GM21390 (cell line): ENCODE data around the gene BFSP2.
"Not testable (repeated sequence)": the region's sequence is repeated elsewhere in the genome, so short reads cannot be mapped to it uniquely, and the experiment has no call there.

Experiments used
- ATAC-seq: cut with Tn5 transposase; IDR thresholded peaks from one replicate; pipeline ENCODE4 v1.9.1; 2021; ENCODE audit not compliant: unreplicated experiment

The BFSP2 gene

DNA sequence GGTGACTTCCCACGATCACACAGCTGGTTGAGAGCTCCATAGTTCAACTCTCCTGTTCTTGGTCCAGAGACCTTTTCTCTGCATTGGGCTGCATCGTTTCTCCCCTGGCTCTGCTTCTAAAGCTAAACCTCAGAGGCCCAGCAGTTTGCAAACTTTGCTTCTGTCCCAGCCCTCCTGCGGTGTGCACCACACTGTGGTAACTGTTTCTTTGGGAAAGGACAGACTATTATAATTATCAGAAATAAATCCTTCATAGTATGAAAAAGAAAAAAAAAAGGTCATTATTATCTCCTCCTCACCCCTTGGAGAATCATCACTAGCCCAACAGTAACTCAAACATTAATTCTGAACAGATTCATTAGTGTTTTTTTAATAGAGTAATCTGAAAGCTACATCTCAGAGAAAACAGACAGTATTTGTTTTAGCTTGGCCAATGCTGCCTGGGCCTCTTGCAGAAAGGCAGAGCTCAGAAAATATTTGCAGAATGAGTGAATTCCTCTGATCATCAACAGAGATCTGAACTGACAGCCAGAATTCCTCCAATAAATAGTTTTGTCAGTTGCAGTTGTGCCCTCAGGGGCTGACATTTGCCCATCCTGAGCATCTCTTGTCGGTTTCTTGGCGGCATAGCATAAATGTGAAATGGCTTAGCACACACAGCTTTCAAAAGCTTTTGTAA is 52.9 kb downstream of the BFSP2 start:
- ATAC-seq = no peak

DNA sequence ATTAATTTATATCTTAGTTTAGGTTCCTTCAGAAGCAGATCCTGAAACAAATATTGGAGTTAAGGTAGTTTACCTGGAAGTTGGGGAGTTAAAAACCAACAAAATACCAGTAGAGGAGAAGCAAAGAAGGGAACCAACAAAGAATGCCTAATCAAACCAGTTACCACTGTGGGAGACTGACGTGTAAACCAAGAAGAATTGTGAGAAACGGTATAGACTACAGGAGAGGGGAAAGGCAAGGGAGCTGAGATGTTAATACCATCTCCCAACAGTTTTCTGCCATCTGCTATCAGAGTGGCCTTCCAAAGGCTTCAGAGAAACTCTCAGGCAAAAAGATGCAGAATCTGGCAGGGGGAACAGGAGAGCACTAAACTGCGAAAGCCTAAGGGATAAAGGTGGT is 53.5 kb downstream of the BFSP2 start:
- ATAC-seq = no peak

DNA sequence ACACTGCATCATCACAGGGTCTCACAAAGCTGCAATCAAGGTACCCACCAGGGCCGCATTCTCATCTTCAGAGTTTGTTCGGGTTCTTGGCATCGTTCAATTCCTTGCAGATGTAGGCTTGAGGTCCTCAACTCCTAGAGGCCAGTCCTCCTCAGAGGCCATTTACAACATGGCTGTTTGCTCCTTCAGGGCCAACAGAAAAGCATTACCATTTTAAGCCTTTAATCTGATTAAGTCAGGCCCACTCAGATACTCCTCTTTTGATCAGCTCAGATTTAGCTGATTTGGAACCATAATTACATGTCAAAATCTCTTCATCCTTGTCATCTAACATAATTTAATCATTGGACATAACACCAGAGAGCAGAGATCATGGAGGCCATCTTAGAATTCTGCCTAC is 55.4 kb downstream of the BFSP2 start:
- no peak for ATAC-seq

DNA sequence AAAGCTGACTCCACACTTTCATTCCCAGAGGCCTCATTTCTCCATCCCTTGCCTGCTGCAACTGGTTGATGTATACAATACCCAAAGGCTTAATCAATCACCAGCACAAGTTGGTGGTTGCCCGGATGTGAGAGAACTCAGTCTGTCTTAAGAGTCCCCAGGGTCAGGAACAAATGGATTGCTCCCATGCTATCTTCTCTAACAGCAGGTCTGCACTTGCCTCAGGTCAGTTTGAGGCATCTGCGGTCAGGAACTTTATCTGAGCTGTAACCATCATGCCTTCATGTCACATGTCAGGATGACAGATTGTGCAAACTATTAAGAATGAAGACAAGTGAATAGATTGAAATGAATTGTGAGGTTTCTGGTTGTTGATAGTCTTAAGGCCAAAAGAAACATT is 56.1 kb downstream of the BFSP2 start:
- no peak for ATAC-seq

DNA sequence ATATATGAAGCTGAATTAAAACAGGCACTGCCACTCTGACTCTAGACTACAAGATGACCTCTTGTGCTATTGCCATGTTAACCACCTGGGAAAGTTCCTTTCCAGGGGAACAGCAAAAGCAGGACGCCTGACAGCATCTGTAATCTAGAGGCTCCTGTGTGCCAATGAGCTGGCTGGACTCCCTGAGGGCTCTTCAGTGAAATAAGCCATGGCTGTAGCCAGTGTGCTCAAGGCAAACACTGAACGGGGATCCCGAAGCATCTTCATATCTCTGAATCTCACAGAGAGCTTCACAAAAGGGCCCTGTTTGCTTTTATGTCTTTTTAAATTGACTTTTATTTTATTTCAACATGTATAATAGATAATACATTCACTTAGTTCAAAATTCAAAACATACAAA is 57.2 kb downstream of the BFSP2 start:
- no peak for ATAC-seq

DNA sequence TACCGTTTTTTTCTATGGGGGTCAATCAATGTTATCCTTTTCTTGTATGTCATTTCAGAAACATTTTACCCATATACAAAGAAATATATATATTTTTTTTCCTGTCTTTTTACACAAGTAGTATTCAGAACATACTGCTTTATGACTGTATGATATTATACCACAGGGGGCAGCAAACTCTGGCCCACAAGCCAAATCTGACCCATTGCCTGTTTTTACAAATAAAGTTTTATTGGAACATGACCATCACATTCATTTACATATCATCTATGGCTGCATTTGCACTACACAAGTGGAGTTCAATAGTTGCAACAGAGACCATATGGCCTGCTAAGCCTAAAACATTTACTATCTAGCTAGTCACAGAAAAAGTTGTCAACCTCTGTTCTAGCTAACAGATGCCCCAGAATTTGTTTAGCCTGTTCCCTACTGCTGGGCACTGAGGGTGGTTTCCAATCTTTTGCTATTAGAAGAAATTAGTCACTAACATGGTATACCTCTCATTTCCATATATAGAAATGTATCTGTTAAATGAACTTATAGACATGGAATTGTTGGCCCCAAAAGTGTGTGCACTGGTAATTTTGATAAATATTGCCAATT is 57.7 kb downstream of the BFSP2 start:
- no peak for ATAC-seq

DNA sequence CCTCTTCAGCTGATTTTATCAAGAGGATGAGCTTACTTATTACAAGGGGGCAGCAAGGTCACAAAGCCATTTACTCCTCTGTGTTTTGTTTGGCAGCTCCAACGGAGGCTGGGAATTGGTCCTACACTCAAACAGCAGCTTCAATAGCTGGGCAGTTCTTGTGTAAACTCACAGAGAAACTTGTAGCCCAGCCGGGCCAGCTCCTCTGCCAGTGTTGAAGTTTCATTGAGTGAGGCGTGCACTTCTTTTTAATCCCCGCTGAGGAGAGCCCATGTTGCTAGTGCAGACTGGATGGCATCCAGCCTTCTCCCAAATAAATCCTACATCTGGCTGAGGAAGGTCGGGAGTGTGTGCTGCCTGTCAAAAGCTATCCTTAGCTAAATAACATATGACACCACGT is 59.5 kb downstream of the BFSP2 start:
- ATAC-seq = no peak

DNA sequence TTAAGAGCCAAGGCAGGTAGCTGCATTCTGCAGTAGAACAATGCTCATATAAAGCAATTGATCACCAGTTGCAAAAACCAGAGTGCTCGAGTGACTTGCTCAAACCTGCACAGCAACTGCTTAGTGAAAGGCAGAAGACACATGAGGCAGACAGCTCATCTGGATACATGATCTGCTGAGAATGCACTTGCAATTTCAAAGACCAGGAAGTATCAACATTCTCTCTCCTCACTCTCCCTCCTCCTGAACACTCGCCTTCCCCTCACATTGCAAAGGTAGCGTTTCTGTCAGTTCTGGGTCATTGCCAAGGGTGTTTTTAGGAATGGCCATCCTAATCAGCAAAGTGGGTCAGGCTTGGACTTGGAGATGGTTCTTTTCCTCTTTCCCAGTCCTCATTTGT is 61.0 kb downstream of the BFSP2 start:
- ATAC-seq = no peak

DNA sequence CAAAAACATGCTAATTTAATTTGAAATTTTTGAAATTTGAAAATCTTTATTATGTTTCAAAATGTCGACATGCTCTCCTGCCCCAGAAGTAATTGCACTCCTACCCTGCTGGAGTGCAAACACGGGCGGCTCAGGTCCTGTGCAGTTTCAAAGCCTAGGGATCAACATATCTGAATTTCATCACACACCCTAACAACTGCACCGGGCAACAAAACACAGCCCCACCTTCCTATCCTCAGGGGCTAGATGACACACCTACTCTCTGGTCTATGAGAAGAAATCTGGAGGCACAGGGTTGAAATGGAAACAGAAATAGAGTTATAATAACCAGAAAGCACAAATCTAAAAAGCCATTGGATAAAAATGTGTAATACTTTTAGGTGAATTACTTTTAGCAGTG is 61.4 kb downstream of the BFSP2 start:
- ATAC-seq = no peak

DNA sequence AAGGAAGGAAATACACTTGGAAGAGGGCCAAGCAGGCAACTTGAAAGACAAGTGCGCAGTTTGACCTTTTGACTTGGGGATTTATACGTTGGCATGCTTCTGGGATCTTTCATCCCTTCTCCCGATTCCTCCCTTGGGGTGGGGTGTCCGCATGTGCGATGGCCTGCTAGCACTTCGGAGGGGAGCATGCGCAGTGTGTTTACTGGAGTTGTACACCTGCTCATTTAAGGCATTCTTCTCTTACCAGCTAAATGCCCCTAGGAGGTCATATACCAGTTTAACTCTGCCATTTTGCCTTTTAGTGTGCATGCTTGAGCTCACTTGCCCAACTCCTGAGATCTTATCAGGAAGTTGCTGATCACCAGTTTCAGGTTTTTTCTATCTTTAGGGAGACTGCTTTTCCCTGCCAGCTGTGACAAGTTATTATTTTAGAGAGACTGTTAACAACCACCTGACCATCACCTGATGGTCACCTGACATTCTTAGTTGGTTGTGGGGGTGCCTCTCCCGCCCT is 63.5 kb downstream of the BFSP2 start:
- ATAC-seq = no peak

DNA sequence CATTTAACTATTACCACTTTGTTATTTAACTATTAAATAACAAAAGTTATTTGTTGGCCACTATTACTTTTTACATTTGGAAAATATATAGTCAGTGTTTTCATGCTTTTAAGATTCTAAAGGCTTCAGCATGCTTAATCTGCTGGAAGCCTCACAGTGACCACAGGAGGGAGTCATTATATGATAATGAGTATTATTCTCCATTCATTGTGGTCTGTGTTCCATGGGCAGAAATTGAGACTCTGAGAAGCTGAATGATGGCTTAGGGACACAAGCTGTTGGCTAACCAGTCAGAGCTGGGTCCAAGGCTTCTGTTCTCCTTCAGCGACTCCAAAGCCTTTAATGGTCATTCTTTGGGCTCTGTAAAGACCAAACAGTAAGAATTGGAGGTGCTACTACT is 64.7 kb downstream of the BFSP2 start:
- no peak for ATAC-seq

DNA sequence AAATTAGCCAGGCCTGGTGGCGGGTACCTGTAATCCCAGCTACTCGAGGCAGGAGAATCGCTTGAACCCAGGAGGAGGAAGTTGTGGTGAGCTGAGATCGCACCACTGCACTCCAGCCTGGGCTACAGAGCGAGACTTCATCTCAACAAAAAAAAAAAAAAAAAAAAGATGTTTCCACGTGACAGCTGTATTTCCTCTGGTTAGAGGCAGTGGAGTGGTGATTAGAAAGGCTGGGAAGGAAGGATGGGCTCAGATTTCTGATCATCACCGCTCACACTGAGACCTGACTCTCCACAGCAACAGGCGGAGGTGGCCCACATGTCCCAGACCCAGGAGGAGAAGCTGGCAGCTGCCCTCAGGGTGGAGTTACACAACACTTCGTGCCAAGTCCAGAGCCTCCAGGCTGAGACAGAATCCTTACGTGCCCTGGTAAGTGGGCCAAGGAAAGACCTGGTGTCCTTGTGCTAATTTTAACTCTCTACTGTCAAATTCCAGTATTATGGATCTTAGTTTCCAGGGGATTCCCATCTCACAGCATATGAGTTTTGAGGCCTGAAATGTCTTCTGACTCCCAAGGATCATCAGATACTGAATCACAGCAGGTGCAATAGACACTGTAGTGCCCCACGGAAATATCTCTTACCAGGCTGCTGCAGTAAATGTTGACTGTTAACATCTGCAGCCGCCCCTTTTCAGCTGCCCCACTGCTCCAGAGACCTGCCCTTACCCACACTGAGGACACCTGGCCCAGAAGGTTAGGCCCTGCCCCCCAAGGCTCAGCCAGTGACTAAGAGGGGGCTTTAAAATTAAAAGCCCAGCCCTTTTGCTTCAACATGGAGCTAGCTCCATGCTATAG is 66.9 kb downstream of the BFSP2 start:
- no peak for ATAC-seq

DNA sequence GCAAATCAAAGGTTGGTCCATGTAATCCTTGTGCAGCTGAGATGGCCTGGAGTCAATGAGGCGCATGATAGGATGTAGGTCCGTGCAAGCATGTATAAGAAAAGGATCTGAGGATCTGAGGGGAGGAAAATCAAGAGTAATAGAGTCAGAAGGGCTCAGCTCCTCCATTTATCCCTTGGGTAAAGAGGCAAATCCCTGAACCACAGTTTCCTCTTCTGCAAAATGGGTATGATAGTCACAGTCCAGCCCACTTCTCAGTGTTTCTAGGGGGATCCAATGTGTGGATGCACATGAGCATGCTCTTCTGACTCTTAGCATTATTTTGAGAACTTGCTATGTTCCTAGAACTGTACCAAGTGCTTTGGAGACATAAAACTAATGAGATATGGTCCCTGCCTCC is 67.9 kb downstream of the BFSP2 start:
- ATAC-seq = no peak

DNA sequence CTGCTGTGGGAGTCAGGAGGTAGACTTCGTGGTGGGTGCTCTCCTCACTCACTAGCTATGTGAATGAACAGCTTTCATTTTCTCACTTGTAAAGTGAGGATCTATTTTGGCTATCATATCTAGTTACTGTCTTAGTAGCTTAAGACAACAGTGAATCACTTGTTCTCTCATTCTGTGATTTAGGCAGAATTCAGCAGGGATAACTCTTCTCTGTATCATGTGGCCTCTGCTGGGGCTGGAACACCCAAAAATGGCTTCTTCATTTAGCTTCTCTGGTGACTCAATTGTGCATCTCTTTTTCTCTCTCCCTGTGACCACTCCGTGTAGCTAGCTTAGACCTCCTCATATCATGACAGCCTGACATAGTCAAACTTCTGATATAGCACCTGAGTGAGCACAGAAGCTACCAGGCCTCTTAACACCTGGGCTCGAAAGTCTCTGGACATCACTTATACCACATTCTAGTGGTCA is 68.4 kb downstream of the BFSP2 start:
- no peak for ATAC-seq

DNA sequence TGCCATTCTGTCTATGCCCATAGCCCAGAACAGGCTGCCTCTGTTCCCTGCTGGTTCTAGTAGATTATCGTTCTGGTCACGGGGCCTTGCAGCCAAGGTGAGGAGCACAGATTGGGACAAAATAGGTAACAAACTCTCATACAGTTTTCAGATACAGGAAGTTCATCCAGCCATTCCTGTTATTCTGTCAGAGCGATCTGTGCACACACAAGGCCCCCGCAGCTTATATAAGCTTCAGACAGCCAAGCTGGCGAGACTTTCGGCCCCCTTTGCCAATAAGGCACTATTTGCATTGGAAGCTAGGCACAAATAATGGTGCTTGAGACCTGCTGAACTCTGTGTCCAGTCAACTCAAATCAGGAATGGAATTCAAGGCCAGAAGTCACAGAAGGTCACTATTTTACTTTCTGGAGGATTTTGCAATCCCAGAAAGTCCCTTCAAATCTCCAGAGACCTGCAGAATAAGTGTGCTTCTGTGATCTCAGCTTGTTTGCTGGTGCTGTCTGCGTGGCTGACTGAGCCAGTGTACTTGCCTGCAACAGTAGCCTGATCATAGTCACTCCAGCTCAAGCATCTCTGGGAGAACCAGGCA is 69.4 kb downstream of the BFSP2 start:
- no peak for ATAC-seq

DNA sequence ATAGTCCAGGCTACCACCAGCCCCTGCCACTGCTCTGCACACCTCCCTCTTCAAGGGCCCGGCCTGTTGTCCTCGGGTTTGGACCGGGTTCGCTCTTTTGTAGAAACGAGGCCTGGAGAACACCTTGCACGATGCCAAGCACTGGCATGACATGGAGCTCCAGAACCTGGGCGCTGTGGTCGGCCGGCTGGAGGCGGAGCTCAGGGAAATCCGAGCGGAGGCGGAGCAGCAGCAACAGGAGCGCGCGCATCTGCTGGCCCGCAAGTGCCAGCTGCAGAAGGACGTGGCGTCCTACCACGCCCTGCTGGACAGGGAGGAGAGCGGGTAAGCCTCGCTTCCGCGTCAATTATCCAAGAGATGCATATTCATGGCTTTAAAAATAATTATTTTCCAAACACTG is 72.4 kb downstream of the BFSP2 start:
- ATAC-seq = no peak

DNA sequence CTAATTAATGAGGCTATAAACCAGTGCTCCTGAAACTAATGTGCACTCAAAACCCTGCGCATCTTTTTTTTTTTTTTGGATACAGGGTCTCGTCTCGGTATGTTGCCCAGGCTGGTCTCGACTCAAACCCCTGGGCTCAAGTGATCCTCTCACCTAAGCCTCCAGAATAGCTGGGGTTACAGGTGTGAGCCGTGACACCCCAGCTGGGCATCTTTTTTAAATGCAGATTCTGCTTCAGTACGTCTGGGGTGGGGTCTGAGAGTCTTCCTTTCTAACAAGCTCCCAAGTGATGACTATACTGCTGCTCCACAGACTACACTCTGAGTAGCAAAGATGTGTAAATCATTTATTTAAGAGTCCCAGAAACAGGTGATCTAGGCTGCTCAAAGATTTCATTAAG is 73.0 kb downstream of the BFSP2 start:
- no peak for ATAC-seq

DNA sequence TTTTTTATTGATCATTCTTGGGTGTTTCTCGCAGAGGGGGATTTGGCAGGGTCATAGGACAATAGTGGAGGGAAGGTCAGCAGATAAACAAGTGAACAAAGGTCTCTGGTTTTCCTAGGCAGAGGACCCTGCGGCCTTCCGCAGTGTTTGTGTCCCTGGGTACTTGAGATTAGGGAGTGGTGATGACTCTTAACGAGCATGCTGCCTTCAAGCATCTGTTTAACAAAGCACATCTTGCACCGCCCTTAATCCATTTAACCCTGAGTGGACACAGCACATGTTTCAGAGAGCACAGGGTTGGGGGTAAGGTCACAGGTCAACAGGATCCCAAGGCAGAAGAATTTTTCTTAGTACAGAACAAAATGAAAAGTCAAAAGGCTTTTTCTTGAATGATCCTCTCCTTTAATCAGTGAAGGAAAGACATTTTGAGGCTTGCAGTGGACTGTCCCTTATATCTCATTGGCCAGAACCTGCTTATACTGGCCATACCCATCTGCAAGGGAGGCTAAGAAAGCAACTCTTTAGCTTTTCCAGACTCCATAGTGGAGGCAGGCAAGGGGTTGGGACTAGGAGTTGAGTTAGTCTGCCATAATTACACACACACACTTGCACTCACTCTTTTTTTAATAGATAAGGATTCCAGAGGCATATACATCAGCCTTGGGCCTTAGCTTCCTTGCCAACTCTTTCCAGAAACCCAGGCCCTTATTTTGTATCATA is 73.8 kb downstream of the BFSP2 start:
- ATAC-seq = not testable (repeated sequence)

DNA sequence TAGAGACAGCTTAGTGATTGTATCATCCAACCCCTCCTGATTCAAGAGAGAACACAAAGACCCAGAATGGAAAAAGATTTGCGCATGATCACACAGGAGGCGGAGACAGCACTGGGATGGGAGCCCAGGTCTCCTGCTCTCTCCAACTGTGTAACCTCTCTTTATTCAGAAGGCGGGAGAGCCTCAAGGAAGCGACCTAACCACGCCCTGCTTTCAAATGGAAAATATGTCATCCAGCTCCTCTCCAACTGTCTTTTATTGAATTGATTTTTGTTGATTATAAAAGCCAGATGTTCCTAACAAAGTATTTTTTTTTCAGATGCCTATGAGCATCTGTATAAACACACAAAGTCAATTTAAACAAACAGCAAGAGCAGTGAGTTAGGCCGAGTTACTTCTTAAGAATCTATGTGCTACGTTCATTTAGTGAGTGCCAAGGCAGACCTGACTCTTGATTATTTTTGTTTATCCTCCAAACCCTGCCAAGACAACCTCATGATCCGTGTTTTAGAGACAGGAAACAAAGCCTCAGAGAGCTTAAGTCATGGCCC is 74.5 kb downstream of the BFSP2 start:
- no peak for ATAC-seq

DNA sequence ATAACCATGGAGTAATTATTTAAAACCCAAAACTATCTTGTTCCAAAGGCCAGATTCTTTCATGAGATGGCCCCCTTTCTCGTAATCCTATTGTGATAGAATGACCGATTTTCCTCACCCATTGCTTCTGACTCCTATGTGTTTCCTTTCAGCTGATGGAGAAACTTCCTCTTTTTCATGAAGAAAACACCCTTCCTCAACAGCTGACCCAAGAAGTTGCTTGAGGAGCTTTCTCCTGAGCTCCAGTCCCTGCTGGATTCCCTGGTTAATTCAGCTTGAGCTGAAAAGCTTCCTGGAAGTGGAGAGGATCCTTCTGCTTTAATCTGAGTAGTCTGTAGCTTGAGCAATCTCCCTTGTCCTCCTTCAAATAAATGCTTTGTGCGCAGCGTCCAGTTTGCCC is 75.0 kb downstream of the BFSP2 start:
- ATAC-seq = no peak
